GM18870 (cell line): ENCODE data around the gene RNF115.
"Not testable (repeated sequence)": the region's sequence is repeated elsewhere in the genome, so short reads cannot be mapped to it uniquely, and the experiment has no call there.

Experiments
- ATAC-seq: cut with Tn5 transposase; IDR thresholded peaks from one replicate; pipeline ENCODE4 v1.9.1; 2021; ENCODE audit warnings: moderate library complexity; ENCODE audit not compliant: unreplicated experiment

The RNF115 gene

GRCh38 chr1:145747398-145748247 is 76.3 kb downstream of the RNF115 start:
- no peak for ATAC-seq

- ATAC-seq, result no peak
Observed at GRCh38 chr1:145740269-145740668, 83.6 kb downstream of the RNF115 start.

- ATAC-seq, result no peak
Observed at GRCh38 chr1:145736191-145736590, 87.7 kb downstream of the RNF115 start.

- ATAC-seq, result no peak
Observed at GRCh38 chr1:145730900-145731299, 93.0 kb downstream of the RNF115 start.

- ATAC-seq, result no peak
Observed at GRCh38 chr1:145730467-145730866, 93.4 kb downstream of the RNF115 start.

GRCh38 chr1:145729666-145730436 is 94.0 kb downstream of the RNF115 start:
- ATAC-seq, result no peak

GRCh38 chr1:145729196-145729595 is 94.7 kb downstream of the RNF115 start:
- no peak for ATAC-seq

GRCh38 chr1:145726193-145726592 is 97.7 kb downstream of the RNF115 start:
- ATAC-seq, result not testable (repeated sequence)

GRCh38 chr1:145720878-145721671 is 102.8 kb downstream of the RNF115 start:
- ATAC-seq, result no peak

GRCh38 chr1:145720556-145720877 is 103.4 kb downstream of the RNF115 start:
- no peak for ATAC-seq

GRCh38 chr1:145719230-145720079 is 104.4 kb downstream of the RNF115 start, which contains the start of gene CD160:
TSS of gene CD160 (plus strand) at chr1:145719499. CDS start at chr1:145728328, 8,829 bp downstream.
- no peak for ATAC-seq

GRCh38 chr1:145718465-145718864 is 105.4 kb downstream of the RNF115 start:
- ATAC-seq, result not testable (repeated sequence)

- no peak for ATAC-seq
Observed at GRCh38 chr1:145717833-145718232, 106.1 kb downstream of the RNF115 start.

- ATAC-seq, result no peak
Observed at GRCh38 chr1:145716641-145717345, 107.1 kb downstream of the RNF115 start.

- ATAC-seq, result no peak
Observed at GRCh38 chr1:145714524-145715111, 109.3 kb downstream of the RNF115 start.

- ATAC-seq, result no peak
Observed at GRCh38 chr1:145711213-145711651, 112.7 kb downstream of the RNF115 start.

GRCh38 chr1:145710291-145711027 is 113.4 kb downstream of the RNF115 start:
- no peak for ATAC-seq

GRCh38 chr1:145708063-145708462 is 115.8 kb downstream of the RNF115 start:
- ATAC-seq, result no peak
